Activated naive CD4-positive, alpha-beta T cell treated with anti-CD3 and anti-CD28 coated beads, Interleukin-2, amount 10 ng/mL, durations not matched to agents 5 hours and 36 hours (primary cell): Measurements from ENCODE around the gene SLC9A4. TPM values are rescaled to one million over a fixed set of nuclear protein-coding genes. Genes with fewer than 3 reads are reported as not detected.
A peak's percentile ranks its signal among the peaks of the same experiment; 100 is the strongest.

Experiments used
- microRNA-seq: library from miRNA; unstranded; fragments of <30 nt; microRNA quantifications from one replicate; pipeline ENCODE4 v1.2.0, GENCODE V29; 2022; ENCODE audit warnings: borderline microRNAs expressed, borderline replicate concordance
- total RNA-seq, 2 experiments: library from RNA; stranded (reverse); gene quantifications; one replicate each; pipeline ENCODE4 v1.2.3, GENCODE V29; 2021

The SLC9A4 gene, protein sequence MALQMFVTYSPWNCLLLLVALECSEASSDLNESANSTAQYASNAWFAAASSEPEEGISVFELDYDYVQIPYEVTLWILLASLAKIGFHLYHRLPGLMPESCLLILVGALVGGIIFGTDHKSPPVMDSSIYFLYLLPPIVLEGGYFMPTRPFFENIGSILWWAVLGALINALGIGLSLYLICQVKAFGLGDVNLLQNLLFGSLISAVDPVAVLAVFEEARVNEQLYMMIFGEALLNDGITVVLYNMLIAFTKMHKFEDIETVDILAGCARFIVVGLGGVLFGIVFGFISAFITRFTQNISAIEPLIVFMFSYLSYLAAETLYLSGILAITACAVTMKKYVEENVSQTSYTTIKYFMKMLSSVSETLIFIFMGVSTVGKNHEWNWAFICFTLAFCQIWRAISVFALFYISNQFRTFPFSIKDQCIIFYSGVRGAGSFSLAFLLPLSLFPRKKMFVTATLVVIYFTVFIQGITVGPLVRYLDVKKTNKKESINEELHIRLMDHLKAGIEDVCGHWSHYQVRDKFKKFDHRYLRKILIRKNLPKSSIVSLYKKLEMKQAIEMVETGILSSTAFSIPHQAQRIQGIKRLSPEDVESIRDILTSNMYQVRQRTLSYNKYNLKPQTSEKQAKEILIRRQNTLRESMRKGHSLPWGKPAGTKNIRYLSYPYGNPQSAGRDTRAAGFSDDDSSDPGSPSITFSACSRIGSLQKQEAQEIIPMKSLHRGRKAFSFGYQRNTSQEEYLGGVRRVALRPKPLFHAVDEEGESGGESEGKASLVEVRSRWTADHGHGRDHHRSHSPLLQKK
- under 1 TPM; 0.10 to 0.13 TPM for total RNA-seq

GRCh38 chr2:102473020-102473419, at the start of gene SLC9A4:
SLC9A4 (plus strand) TSS chr2:102473226; CDS start chr2:102473760, 534 bp downstream.

Small RNAs within 50 kb of the gene (microRNA-seq; reads per million reads assigned to microRNA genes)
- 2.9 reads per million, percentile 15 among the genes with 10 or more reads in this experiment for gene MIR4772

Other genes starting within 250 kb of the SLC9A4 start
- gene IL1RL1, start 161.7 kb upstream of the SLC9A4 start, total RNA-seq: under 1 TPM; 0.15 to 0.19 TPM
- 10 to 100 TPM; 38.2 to 41.3 TPM for gene IL18R1, start 117.4 kb upstream of the SLC9A4 start, total RNA-seq
- gene IL18RAP, start 50.1 kb upstream of the SLC9A4 start, total RNA-seq: 1 to 10 TPM; 4.7 to 5.8 TPM
- gene SLC9A2, start 146.3 kb downstream of the SLC9A4 start, total RNA-seq: not detected